Panc1 (cell line): ENCODE results near the gene COL4A1. TPM values are rescaled to one million over a fixed set of nuclear protein-coding genes. Genes with fewer than 3 reads are reported as not detected.

Experiments
- ATAC-seq: fragments of 200-7000 bp; cut with Tn5 transposase; 2 replicates; pipeline ENCODE4 v1.9.1; 2020; ENCODE audit warnings: mild to moderate bottlenecking, moderate library complexity
- BruUV-seq: library from RNA; stranded (reverse); fragments of 400-500 nt; replicated peaks from 2 replicates; lab custom pipeline; 2021; lab: Mats Ljungman, UMichigan
- CTCF ChIA-PET: fragments of 300-600 bp; sonication (Branson Sonifier 250); formaldehyde crosslinking; loops from one replicate; lab custom pipeline; 2022; ENCODE audit warnings: antibody characterized with exemption; lab: Charles Lee
- POLR2A ChIA-PET: fragments of 300-600 bp; sonication (Branson Sonifier 250); formaldehyde crosslinking; loops from one replicate; lab custom pipeline; 2022; ENCODE audit warnings: antibody characterized with exemption; lab: Charles Lee
- DNase-seq: peaks from one replicate; pipeline ENCODE4 v3.0.0-alpha.2; 2010; ENCODE audit warnings: low read depth, low spot score
- H3K27ac ChIP-seq: 2 replicates; pipeline ENCODE4 v1.5.1; 2011; ENCODE audit warnings: mild to moderate bottlenecking, low read length, inconsistent platforms
- H3K27me3 ChIP-seq: fragments of 200-500 bp; sonication (Bioruptor generic); 2 replicates; pipeline ENCODE4 v1.6.0; 2014; ENCODE audit warnings: low read length, inconsistent platforms; ENCODE audit not compliant: control insufficient read depth, insufficient read depth
- H3K36me3 ChIP-seq: fragments of 200-500 bp; sonication (Bioruptor generic); 2 replicates; pipeline ENCODE4 v1.5.1; 2014; ENCODE audit warnings: inconsistent platforms, mild to moderate bottlenecking, low read length, moderate library complexity; ENCODE audit not compliant: control insufficient read depth, insufficient read depth
- H3K4me1 ChIP-seq: 2 replicates; pipeline ENCODE4 v1.5.1; 2011; ENCODE audit warnings: inconsistent platforms, mild to moderate bottlenecking, low read length, moderate library complexity; ENCODE audit not compliant: control insufficient read depth, insufficient read depth
- H3K4me3 ChIP-seq, 2 experiments: 2 replicates each; pipeline ENCODE4 v1.5.1; 2011 to 2012; ENCODE audit warnings: low read depth in 2 of 2, low read length in 2 of 2, mild to moderate bottlenecking in 2 of 2, inconsistent platforms in 1 of 2, moderate library complexity in 1 of 2
- H3K9me3 ChIP-seq: fragments of 200-500 bp; sonication (Bioruptor generic); 2 replicates; pipeline ENCODE4 v1.5.1; 2014; ENCODE audit warnings: low read depth, mild to moderate bottlenecking, inconsistent platforms, low read length, moderate library complexity; ENCODE audit not compliant: control insufficient read depth, insufficient read depth
- CTCF ChIP-seq: fragments of 450-650 bp; IDR thresholded peaks from 2 replicates; pipeline ENCODE4 v1.5.1; 2017; ENCODE audit warnings: mild to moderate bottlenecking
- POLR2AphosphoS5 ChIP-seq: IDR thresholded peaks from 2 replicates; pipeline ENCODE4 v1.6.1; 2012; ENCODE audit warnings: mild to moderate bottlenecking, low read depth, low read length, moderate library complexity
- REST ChIP-seq, 2 experiments: IDR thresholded peaks; 2 replicates each; pipeline ENCODE4 v1.6.1; 2011 to 2012; ENCODE audit warnings: low read depth in 2 of 2, control low read depth in 1 of 2, low read length in 1 of 2, mild to moderate bottlenecking in 1 of 2, moderate library complexity in 1 of 2; ENCODE audit not compliant: insufficient read depth in 1 of 2
- SIN3A ChIP-seq: IDR thresholded peaks from 2 replicates; pipeline ENCODE4 v1.6.1; 2012; ENCODE audit warnings: low read depth, mild to moderate bottlenecking, low read length, moderate library complexity, borderline replicate concordance; ENCODE audit not compliant: insufficient read depth
- TCF7L2 ChIP-seq: IDR thresholded peaks from 2 replicates; pipeline ENCODE4 v1.6.1; 2011; ENCODE audit warnings: mild to moderate bottlenecking, low read depth, low read length, inconsistent platforms
- in situ Hi-C: cut with HindIII; loops from 2 replicates; pipeline ENCODE4 v1.10.0; 2016; ENCODE audit warnings: low sequenced_read_pairs, low pct_unique_long_range_greater_than_20kb
- intact Hi-C: fragments of 100-400 bp; cut with micrococcal nuclease; formaldehyde crosslinking; loops from one replicate; pipeline ENCODE4 v1.10.0; 2022; ENCODE audit not compliant: unreplicated experiment
- total RNA-seq: library from RNA; stranded (reverse); gene quantifications from one replicate; pipeline ENCODE4 v1.2.1, GENCODE V29; 2021; ENCODE audit not compliant: unreplicated experiment

Gene COL4A1
- total RNA-seq, 1 experiment from 2014 or later: 1.1 TPM

GRCh38 chr13:110161112-110161882, 145.7 kb downstream of the COL4A1 start:
- Histone ChIP-seq H3K27ac (no peak overlapping the region), H3K27me3 (no peaks in the 10 kb centered on the region), H3K4me1 (no peaks in the 10 kb centered on the region), H3K4me3 (no peak overlapping the region), H3K36me3 (no peaks in the 10 kb centered on the region), H3K9me3 (no peaks in the 10 kb centered on the region)
- BruUV-seq: no TSS peak
- DNase-seq: no peak
- intact Hi-C loops: no loop called here
- TF ChIP-seq REST (IDR thresholded peaks at IDR 0.05; ENCODE audit: insufficient read depth in 1 of 2, low read depth in 2 of 2, low read length in 1 of 2): no peak
- TF ChIP-seq SIN3A: no peak
- TF ChIP-seq POLR2AphosphoS5: no peak
- TF ChIP-seq CTCF: no peak
- TF ChIP-seq TCF7L2: no peak
- in situ Hi-C loops: no loop called here
- no peak for ATAC-seq
- ChIA-PET CTCF (no interaction called here), POLR2A (no interaction called here)

GRCh38 chr13:110158226-110158625, 148.7 kb downstream of the COL4A1 start:
- no peak overlapping the region for H3K4me3 ChIP-seq
- no peaks in the 10 kb centered on the region for H3K4me1 ChIP-seq
- ChIA-PET CTCF (no interaction called here), POLR2A (interaction anchor here (0.6 kb wide), 1 partner anchor 13 kb away, joined by 8 read pairs; no protein-coding TSS in a partner anchor)
- no peak for ATAC-seq
- in situ Hi-C loops (no loop called here), intact Hi-C loops (no loop called here)
- H3K36me3 ChIP-seq: no peaks in the 10 kb centered on the region
- H3K27me3 ChIP-seq: no peaks in the 10 kb centered on the region
- H3K9me3 ChIP-seq: no peaks in the 10 kb centered on the region
- BruUV-seq: no TSS peak
- no peak for DNase-seq
- TF ChIP-seq REST (IDR thresholded peaks at IDR 0.05; ENCODE audit: insufficient read depth in 1 of 2, low read depth in 2 of 2, low read length in 1 of 2) (no peak), TCF7L2 (no peak), CTCF (no peak), POLR2AphosphoS5 (no peak), SIN3A (no peak)
- H3K27ac ChIP-seq: no peak overlapping the region
